Trophoblast cell (in vitro differentiated cells and primary cell): ENCODE data around the gene ULBP2.

Source experiments
- DNase-seq, 2 donors: peaks; one replicate each; pipeline ENCODE4 v3.0.0-alpha.2; 2016
- H2AFZ ChIP-seq: 2 replicates; pipeline ENCODE4 v1.6.1; 2013; ENCODE audit warnings: low read length, moderate library complexity, mild to moderate bottlenecking; ENCODE audit not compliant: insufficient read depth, poor library complexity
- H2AK5ac ChIP-seq: 2 replicates; pipeline ENCODE4 v1.6.1; 2013; ENCODE audit warnings: mild to moderate bottlenecking, low read length
- H2BK120ac ChIP-seq: 2 replicates; pipeline ENCODE4 v1.6.1; 2013; ENCODE audit warnings: low read length, mild to moderate bottlenecking, moderate library complexity; ENCODE audit not compliant: insufficient read depth, poor library complexity
- H2BK12ac ChIP-seq: 2 replicates; pipeline ENCODE4 v1.6.1; 2013; ENCODE audit warnings: mild to moderate bottlenecking, low read length, moderate library complexity
- H2BK5ac ChIP-seq: 2 replicates; pipeline ENCODE4 v1.6.1; 2013; ENCODE audit warnings: low read length, low read depth, moderate library complexity, mild to moderate bottlenecking; ENCODE audit not compliant: poor library complexity
- H3K14ac ChIP-seq: 2 replicates; pipeline ENCODE4 v1.6.1; 2013; ENCODE audit warnings: mild to moderate bottlenecking, low read length
- H3K18ac ChIP-seq: 2 replicates; pipeline ENCODE4 v1.6.1; 2013; ENCODE audit warnings: mild to moderate bottlenecking, low read length
- H3K23ac ChIP-seq: 2 replicates; pipeline ENCODE4 v1.6.1; 2013; ENCODE audit warnings: low read length
- H3K27ac ChIP-seq: 2 replicates; pipeline ENCODE4 v1.5.1; 2013; ENCODE audit warnings: low read depth, mild to moderate bottlenecking, inconsistent platforms, low read length, moderate library complexity
- H3K27me3 ChIP-seq: 2 replicates; pipeline ENCODE4 v1.6.1; 2013; ENCODE audit warnings: inconsistent platforms, mild to moderate bottlenecking, low read length, moderate library complexity; ENCODE audit not compliant: insufficient read depth
- H3K36me3 ChIP-seq, 2 experiments: 1 replicate in 1 of 2; 2 replicates in 1 of 2; pipeline ENCODE4 v1.6.1; 2013; ENCODE audit warnings: low read length in 2 of 2, mild to moderate bottlenecking in 2 of 2, moderate library complexity in 1 of 2; ENCODE audit not compliant: insufficient read depth in 2 of 2, control insufficient read depth in 1 of 2
- H3K4ac ChIP-seq: 2 replicates; pipeline ENCODE4 v1.6.1; 2013; ENCODE audit warnings: low read depth, mild to moderate bottlenecking, low read length, moderate library complexity
- H3K4me1 ChIP-seq, 2 experiments: 1 replicate in 1 of 2; 2 replicates in 1 of 2; pipeline ENCODE4 v1.6.1; 2013; ENCODE audit warnings: low read length in 2 of 2, mild to moderate bottlenecking in 2 of 2, moderate library complexity in 1 of 2; ENCODE audit not compliant: insufficient read depth in 2 of 2, control insufficient read depth in 1 of 2
- H3K4me2 ChIP-seq: 2 replicates; pipeline ENCODE4 v1.6.1; 2013; ENCODE audit warnings: inconsistent platforms, mild to moderate bottlenecking, low read length, moderate library complexity
- H3K4me3 ChIP-seq: 2 replicates; pipeline ENCODE4 v1.5.1; 2013; ENCODE audit warnings: mild to moderate bottlenecking, low read depth, low read length, inconsistent platforms
- H3K79me1 ChIP-seq: one replicate; pipeline ENCODE4 v1.6.1; 2013; ENCODE audit warnings: low read length
- H3K79me2 ChIP-seq: 2 replicates; pipeline ENCODE4 v1.6.1; 2013; ENCODE audit warnings: low read length, mild to moderate bottlenecking; ENCODE audit not compliant: control insufficient read depth, insufficient read depth, poor library complexity
- H3K9ac ChIP-seq: 2 replicates; pipeline ENCODE4 v1.6.1; 2013; ENCODE audit warnings: mild to moderate bottlenecking, low read length
- H3K9me3 ChIP-seq: 2 replicates; pipeline ENCODE4 v1.6.1; 2013; ENCODE audit warnings: low read depth, mild to moderate bottlenecking, control low read depth, inconsistent platforms, low read length; ENCODE audit not compliant: insufficient read depth
- H4K12ac ChIP-seq: 2 replicates; pipeline ENCODE4 v1.6.1; 2013; ENCODE audit warnings: low read depth, mild to moderate bottlenecking, low read length, moderate library complexity
- H4K8ac ChIP-seq: 2 replicates; pipeline ENCODE4 v1.6.1; 2013; ENCODE audit warnings: low read depth, mild to moderate bottlenecking, low read length, moderate library complexity
- H4K91ac ChIP-seq: one replicate; pipeline ENCODE4 v1.6.1; 2013; ENCODE audit warnings: low read depth, mild to moderate bottlenecking, low read length, moderate library complexity
- WGBS: extraction: QIAGEN DNeasy Blood & Tissue Kit; methylation state at CpG from one replicate; pipeline ENCODE4 v1.1.7; 2013; ENCODE audit warnings: missing lambda C conversion rate; ENCODE audit not compliant: insufficient read length, insufficient coverage; ENCODE audit errors: extremely low coverage; 5-methylcytosine and 5-hydroxymethylcytosine counted together

The ULBP2 gene

DNA sequence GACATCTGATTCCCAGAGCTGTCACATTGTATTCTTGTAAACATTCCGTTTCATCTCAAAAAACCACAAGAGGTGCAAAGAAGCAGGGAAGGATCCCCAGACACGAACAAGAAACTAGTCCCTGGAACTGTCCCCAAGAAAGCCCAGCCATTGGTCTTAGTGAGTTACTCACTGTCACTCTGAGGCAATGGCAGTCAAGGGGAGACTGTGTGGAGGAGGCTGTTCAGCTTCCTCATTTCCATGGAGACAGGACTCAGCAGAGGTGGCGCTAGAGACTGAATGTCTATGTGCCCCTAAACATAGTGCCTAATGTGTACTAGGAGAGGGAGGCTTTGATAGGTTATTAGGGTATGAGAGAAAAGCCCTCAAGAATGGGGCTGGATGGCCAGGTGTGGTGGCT, 33.0 kb downstream of the ULBP2 start:
- H3K4me1 ChIP-seq: no peaks in the 10 kb centered on the region
- H3K18ac ChIP-seq: no peak overlapping the region
- no peak overlapping the region for H2BK5ac ChIP-seq
- no peak for DNase-seq
- no peak overlapping the region for H3K14ac ChIP-seq
- no peaks in the 10 kb centered on the region for H3K36me3 ChIP-seq
- no peaks in the 10 kb centered on the region for H3K79me1 ChIP-seq
- no peak overlapping the region for H2AK5ac ChIP-seq
- no peak overlapping the region for H2AFZ ChIP-seq
- no peak overlapping the region for H3K4me3 ChIP-seq
- no peaks in the 10 kb centered on the region for H3K79me2 ChIP-seq
- no peak overlapping the region for H2BK12ac ChIP-seq
- H2BK120ac ChIP-seq: no peak overlapping the region
- H3K4me2 ChIP-seq: no peak overlapping the region
- no peak overlapping the region for H4K91ac ChIP-seq
- no peaks in the 10 kb centered on the region for H3K9me3 ChIP-seq
- H3K9ac ChIP-seq: no peak overlapping the region
- H3K27ac ChIP-seq: no peak overlapping the region
- no peak overlapping the region for H4K12ac ChIP-seq
- no CpG with 5 or more reads among the region's 3 CpGs for WGBS
- no peak overlapping the region for H3K4ac ChIP-seq
- H4K8ac ChIP-seq: no peak overlapping the region
- no peak overlapping the region for H3K23ac ChIP-seq
- H3K27me3 ChIP-seq: peaks cover 5% of the 10 kb centered on the region

DNA sequence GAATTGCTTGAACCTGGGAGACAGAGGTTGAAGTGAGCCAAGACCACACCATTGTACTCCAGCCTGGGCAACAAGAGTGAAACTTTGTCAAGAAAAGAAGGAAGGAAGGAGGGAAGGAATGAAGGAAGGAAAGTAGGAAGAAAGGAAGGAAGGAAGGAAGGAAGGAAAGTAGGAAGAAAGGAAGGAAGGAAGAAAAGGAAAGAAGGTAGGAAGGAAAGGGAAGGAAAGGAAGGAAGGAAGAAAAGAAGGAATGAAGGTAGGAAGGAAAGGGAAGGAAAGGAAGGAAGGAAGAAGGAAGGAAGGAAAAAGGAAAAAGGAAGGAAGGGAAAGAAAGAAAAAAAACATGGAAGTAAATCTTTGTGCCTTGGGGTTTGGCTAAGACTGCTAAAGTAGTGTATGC, 33.6 kb downstream of the ULBP2 start:
- Histone ChIP-seq H3K27ac (no peak overlapping the region), H4K91ac (no peak overlapping the region), H3K79me2 (no peaks in the 10 kb centered on the region), H3K27me3 (peaks cover 5% of the 10 kb centered on the region), H3K9me3 (no peaks in the 10 kb centered on the region), H2AK5ac (no peak overlapping the region), H2AFZ (no peak overlapping the region), H3K36me3 (no peaks in the 10 kb centered on the region), H2BK12ac (no peak overlapping the region), H4K8ac (no peak overlapping the region), H3K4me1 (no peaks in the 10 kb centered on the region), H3K18ac (no peak overlapping the region), H3K4ac (no peak overlapping the region), H3K9ac (no peak overlapping the region), H2BK5ac (no peak overlapping the region), H3K23ac (no peak overlapping the region), H3K4me3 (no peak overlapping the region), H4K12ac (no peak overlapping the region), H3K79me1 (no peaks in the 10 kb centered on the region), H3K4me2 (no peak overlapping the region), H2BK120ac (no peak overlapping the region), H3K14ac (no peak overlapping the region)
- DNase-seq: no peak

DNA sequence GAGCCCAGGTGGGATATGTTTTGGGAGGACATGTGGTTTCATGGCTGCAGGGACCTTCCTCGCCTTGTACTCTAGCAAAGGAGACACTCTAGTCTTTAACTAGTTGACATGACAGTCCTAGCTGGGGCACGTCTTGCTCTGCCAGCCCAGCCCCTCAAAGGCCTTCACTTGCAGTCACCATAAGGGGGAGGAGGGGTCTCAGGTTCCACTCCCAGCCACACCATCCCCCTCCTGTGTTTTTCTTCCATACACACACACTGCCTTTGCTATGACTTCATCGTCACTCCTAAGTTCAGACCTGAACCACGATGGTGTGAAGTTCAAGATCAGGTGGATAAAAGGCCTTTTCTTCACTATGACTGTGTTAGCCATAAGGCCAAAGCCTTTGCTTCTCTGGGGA, 35.4 kb downstream of the ULBP2 start:
- no peaks in the 10 kb centered on the region for H3K36me3 ChIP-seq
- H3K4me1 ChIP-seq: no peaks in the 10 kb centered on the region
- no peak overlapping the region for H3K18ac ChIP-seq
- peaks cover 8% of the 10 kb centered on the region for H3K27me3 ChIP-seq
- no peak overlapping the region for H3K14ac ChIP-seq
- H3K4me2 ChIP-seq: no peak overlapping the region
- H2AK5ac ChIP-seq: no peak overlapping the region
- no peak overlapping the region for H2BK5ac ChIP-seq
- H3K9me3 ChIP-seq: no peaks in the 10 kb centered on the region
- H3K4me3 ChIP-seq: no peak overlapping the region
- H4K12ac ChIP-seq: no peak overlapping the region
- no peak overlapping the region for H2AFZ ChIP-seq
- no peak overlapping the region for H3K4ac ChIP-seq
- H3K79me1 ChIP-seq: no peaks in the 10 kb centered on the region
- DNase-seq: no peak
- H4K91ac ChIP-seq: no peak overlapping the region
- no peak overlapping the region for H3K27ac ChIP-seq
- no peak overlapping the region for H2BK12ac ChIP-seq
- no peak overlapping the region for H3K9ac ChIP-seq
- H4K8ac ChIP-seq: no peak overlapping the region
- H2BK120ac ChIP-seq: no peak overlapping the region
- H3K23ac ChIP-seq: no peak overlapping the region
- no CpG with 5 or more reads among the region's 4 CpGs for WGBS
- H3K79me2 ChIP-seq: no peaks in the 10 kb centered on the region

DNA sequence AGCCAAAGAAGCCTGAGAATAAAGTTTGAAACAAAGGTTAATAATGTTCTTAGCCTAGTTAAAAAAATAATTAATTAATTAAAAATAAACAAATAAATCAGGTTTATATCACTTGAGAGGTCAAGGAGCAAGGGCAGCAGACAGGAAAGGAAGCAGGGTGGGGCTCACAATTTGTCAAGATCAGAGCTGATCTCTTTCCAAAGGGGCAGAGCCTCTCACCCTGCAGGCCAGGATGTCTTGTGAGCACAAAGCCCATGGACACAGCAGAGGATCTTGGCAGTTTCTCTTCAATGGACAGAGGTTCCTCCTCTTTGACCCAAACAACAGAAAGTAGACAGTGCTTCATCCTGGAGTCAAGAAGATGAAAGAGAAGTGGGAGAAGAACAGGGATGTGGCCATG, 36.8 kb downstream of the ULBP2 start:
- no peak overlapping the region for H4K8ac ChIP-seq

DNA sequence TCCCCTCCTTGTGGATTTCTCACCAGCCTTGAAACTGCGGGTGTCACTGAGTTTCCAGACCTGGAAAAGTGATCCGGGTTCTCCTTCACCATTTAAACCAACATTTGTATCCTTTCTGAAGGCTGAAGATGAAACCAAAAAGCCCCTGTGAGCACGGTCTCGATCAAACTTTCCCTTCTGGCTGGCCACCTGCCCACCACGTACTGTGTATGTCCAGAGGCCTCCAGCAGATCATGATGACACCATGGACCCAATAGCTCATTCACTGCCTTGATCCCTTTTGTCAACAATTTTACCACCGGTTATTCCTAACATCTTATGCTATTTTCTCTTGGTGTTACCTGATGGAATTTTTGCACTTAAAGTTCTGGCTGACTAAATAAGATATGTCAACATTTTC, 37.5 kb downstream of the ULBP2 start:
- H3K27ac ChIP-seq: no peak overlapping the region
- H2BK5ac ChIP-seq: no peak overlapping the region
- no peak overlapping the region for H2AK5ac ChIP-seq
- H3K79me1 ChIP-seq: no peaks in the 10 kb centered on the region
- H3K14ac ChIP-seq: no peak overlapping the region
- H3K4me2 ChIP-seq: no peak overlapping the region
- DNase-seq: no peak
- H3K4me3 ChIP-seq: no peak overlapping the region
- no peak overlapping the region for H3K18ac ChIP-seq
- no peak overlapping the region for H2AFZ ChIP-seq
- no CpG with 5 or more reads among the region's 6 CpGs for WGBS
- H3K9me3 ChIP-seq: no peaks in the 10 kb centered on the region
- H4K8ac ChIP-seq: no peak overlapping the region
- no peaks in the 10 kb centered on the region for H3K79me2 ChIP-seq
- H3K36me3 ChIP-seq: no peaks in the 10 kb centered on the region
- no peak overlapping the region for H4K91ac ChIP-seq
- H3K4ac ChIP-seq: no peak overlapping the region
- peaks cover 6% of the 10 kb centered on the region for H3K27me3 ChIP-seq
- no peak overlapping the region for H3K9ac ChIP-seq
- H2BK12ac ChIP-seq: no peak overlapping the region
- no peak overlapping the region for H2BK120ac ChIP-seq
- no peaks in the 10 kb centered on the region for H3K4me1 ChIP-seq
- no peak overlapping the region for H4K12ac ChIP-seq
- H3K23ac ChIP-seq: no peak overlapping the region

More for the DNA sequence above, 36.8 kb downstream of the ULBP2 start:
- peaks cover 7% of the 10 kb centered on the region for H3K27me3 ChIP-seq
- H3K36me3 ChIP-seq: no peaks in the 10 kb centered on the region
- no peak overlapping the region for H3K27ac ChIP-seq
- peak overlapping the region; percentile 42 for H3K9ac ChIP-seq
- no peak overlapping the region for H3K18ac ChIP-seq
- no peak for DNase-seq
- H4K91ac ChIP-seq: no peak overlapping the region
- H2AK5ac ChIP-seq: no peak overlapping the region
- H3K4me1 ChIP-seq: no peaks in the 10 kb centered on the region
- no peak overlapping the region for H2BK12ac ChIP-seq
- no peak overlapping the region for H2AFZ ChIP-seq
- H3K4me2 ChIP-seq: no peak overlapping the region
- H3K9me3 ChIP-seq: no peaks in the 10 kb centered on the region
- no peak overlapping the region for H3K4me3 ChIP-seq
- no peak overlapping the region for H2BK120ac ChIP-seq
- H3K23ac ChIP-seq: no peak overlapping the region
- H4K12ac ChIP-seq: no peak overlapping the region
- H2BK5ac ChIP-seq: no peak overlapping the region
- H3K79me1 ChIP-seq: no peaks in the 10 kb centered on the region
- H3K79me2 ChIP-seq: no peaks in the 10 kb centered on the region
- H3K14ac ChIP-seq: no peak overlapping the region
- H3K4ac ChIP-seq: no peak overlapping the region
